ENCODE results near the gene GALNT13.

GALNT13 gene

GRCh38 chr2:153944800-153945199 lies 73.1 kb downstream of the GALNT13 start:
- no peak for DNase-seq (ENCODE audit: low read depth)

GRCh38 chr2:153946036-153946435 lies 74.3 kb downstream of the GALNT13 start:
- DNase-seq (ENCODE audit: low read depth), result no peak

DNA sequence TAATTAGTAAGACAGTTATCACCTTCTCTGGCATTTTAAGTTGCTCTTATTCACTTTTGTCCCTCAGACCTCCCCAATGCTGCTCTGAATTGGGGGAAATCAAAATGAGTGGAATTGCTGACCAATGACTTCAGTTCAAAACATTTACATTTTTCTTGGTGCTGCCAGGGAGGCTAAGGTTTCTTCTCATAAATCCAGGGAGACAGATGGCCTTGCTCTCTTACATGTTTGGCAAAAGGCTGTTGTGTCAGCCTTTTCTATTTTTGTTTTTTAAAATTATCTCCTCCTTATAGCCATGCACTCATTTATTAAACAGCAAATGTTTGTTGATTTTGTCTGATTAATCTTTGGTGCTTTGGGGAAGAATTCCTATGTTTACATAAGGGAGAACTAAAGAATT lies 82.0 kb downstream of the GALNT13 start:
- DNase-seq (ENCODE audit: low read depth), result no peak

DNA sequence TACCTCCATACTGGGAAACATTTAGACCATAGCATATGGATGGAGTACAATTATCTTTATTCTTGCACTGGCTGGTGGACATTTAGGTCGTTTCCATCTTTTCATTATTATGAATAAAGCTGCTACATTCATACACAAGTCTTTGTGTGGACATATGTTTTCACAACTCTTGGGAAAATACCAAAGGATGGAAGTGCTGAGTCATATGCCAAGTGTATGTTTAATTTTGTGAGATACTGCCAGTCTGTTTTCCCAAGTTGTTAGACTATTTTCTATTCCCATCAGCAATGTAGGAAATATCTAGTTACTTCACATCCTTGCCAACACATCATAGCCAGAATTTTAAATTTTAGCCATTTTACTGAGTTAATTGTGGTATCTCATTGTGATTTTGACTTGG lies 91.5 kb downstream of the GALNT13 start:
- no peak for DNase-seq (ENCODE audit: low read depth)

DNA sequence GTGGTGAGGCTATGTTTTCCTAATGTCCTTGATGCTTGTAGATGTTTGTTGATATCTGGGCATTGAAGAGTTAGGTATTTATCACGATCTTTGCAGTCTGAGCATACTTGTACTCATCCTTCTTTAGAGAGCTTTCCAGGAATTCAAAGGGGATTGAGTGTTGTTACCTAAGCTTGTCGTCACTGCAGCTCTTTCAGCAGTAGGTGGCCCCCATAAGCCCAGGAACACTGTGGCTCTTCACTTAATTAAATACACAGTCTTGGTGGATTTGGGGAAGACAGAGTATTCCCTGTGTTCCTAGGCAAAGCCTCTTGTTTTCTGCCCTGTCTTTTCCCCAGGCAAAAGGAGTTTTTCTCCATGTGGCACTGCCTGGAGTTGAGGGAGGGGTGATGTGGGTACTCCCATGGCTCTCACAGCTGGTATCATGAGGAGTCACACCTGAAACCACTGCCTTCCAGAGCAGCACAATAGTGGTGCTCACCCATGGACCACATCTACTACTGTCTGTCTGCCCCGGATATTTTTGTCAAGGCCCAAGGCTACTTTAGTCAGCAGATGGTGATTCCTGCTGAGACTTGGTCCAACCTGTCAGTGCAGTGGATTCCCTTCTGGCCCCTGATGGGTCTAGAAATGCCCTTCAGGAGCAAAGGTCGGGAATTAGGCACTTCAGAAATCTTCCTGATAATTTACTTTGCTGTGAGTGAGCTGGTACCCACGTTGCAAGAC lies 95.7 kb downstream of the GALNT13 start:
- no peak for DNase-seq (ENCODE audit: low read depth)

- DNase-seq (ENCODE audit: low read depth), result no peak
Measured at GRCh38 chr2:153971250-153971649, 99.5 kb downstream of the GALNT13 start.

DNA sequence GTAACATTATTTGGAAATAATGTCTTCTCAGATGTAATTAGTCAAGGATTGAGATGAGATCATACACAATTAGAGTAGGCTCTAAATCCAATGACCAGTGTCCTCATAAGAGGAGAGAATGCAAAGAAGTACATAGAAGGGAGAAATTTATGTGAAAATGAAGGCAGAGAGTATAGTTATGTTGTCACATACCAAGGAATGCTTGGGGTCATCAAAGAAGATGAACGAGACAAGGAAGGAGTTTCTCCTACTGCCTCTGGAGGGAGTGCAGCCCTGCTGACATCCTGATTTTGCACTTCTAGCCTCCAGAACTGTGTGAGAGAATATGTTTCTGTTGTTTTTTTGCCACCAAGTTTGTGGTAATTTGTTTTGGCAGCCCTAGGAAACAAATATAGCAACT lies 100.1 kb downstream of the GALNT13 start:
- DNase-seq (ENCODE audit: low read depth), result no peak

- DNase-seq (ENCODE audit: low read depth), result no peak
Measured at GRCh38 chr2:153972412-153972811, 100.7 kb downstream of the GALNT13 start.

DNA sequence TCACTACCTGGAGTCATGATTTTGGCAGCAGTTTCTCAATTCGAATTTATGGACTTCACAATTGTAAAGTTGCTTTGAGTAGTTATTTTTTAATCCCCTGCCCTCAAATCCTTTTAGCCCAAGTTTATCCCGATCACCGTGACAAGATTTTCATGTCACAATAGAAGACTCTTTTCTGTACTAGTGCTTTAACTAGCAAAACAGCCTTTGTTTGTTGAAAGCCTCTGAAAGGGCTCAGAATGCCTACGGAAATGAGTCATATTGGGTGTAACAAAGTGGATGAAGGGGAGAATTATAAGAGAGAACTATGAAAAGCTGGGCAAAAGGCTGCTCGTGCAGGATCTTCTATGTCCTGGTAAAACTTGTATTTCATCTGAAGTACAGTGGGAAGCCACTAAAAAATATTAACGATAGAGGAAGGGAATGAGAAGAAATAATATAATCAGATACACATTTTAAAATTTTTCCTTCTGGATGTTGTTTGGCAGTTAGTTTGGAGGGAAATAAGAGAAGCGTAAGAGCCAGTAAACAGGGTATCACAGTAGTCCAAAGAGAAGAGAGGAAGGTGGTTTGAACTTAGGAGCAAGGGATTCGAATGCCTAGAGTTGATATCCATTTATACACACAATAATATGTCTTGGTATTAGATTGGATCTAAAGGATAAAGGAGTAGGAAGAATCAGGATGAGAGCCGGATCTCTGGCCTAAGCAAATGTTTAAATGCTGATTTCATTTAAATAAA lies 114.9 kb downstream of the GALNT13 start:
- DNase-seq (ENCODE audit: low read depth), result no peak

DNA sequence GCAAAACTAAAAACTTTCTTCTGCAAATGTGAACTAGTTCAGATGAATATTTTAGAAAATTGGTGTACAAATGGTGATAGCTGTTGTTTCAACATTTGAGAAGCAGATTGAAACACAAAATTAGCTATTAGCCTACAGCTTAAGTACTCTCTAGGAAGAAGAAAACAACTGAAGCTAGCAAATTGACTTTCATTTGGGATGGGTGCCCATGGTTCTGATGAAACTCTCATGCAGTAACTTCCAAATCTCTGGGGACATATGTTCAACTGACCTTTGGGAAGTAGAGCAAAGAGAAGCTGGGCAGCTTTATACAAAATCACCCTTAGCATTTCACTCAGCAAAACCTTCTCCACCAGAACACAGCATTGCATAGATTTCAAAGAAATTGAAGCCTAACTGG lies 119.0 kb downstream of the GALNT13 start:
- DNase-seq (ENCODE audit: low read depth), result no peak

DNA sequence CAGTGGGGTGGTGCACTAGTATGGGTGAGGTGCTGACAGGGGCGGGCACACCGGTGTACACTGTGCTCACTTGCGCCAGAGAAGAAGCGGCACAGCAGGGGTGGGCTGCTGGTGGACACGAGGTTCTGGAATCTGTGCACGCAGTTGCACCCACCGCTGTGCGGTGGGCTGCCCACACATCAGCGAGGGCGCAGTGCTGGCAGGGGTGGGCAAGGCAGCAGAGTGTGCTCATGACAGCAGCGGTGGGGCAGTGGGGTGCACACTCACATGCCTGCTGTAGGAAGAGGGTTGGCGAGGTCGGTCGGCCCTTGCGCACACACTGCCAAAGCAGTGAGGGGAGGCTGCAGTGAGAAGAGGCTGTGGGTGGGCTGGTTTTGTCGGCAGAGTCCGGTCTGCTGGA lies 141.8 kb downstream of the GALNT13 start:
- no peak for DNase-seq (ENCODE audit: low read depth)

DNA sequence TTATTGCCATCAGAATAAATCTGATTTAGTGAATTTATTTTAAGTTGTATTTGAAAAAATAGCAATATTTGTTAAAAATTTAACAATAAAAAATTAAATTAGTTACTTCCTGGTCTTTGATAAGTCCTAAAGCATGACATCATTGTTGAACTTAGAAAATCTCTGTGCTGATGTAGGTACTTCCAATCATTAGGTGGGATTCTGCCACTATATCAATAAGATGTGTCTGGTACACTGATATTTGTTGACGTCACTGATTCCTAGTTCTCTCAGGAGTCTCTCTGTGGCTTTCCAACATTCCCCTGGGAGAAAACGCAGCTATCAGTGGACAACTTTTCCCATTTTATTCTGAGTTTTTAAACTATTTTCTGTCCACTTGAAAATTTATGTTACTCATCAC lies 143.5 kb downstream of the GALNT13 start:
- no peak for DNase-seq (ENCODE audit: low read depth)

GRCh38 chr2:154029504-154029903 lies 157.8 kb downstream of the GALNT13 start:
- DNase-seq (ENCODE audit: low read depth), result no peak

DNA sequence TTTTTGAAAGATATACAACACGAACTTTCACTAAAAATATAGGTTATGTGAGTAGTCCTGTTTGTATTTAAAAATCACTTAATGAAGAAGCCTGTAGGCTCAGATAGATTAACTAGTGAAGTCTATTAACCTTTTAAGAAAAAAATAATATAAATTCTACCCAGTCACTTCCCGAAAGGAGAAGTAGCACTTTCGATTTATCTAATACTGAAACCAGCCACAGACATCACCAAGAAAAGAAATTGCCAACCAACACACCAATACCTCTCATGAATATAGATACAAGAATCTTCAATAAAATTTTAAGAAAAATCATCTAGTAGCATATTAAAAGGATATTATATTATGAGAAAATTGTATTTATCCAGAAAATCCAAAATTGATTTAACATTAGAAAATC lies 160.5 kb downstream of the GALNT13 start:
- no peak for DNase-seq (ENCODE audit: low read depth)

DNA sequence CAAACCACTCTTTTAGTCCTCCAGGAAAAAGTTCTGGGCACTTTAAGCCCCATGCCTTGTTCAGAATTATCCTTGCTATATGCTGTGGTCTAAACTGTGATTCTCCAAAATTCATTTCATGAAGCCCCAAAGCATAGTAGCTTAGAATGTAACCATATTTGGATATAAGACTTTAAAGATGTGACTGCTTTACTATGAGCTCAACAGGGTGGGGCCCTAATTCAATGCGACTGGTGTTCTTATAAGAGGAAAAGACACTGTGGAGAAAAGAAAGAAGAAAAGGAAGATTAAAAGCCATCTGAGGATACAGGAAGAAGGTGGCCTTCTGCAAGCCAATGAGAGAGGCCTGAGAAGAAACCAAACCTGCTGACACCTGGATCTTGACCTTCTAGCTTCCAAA lies 174.8 kb downstream of the GALNT13 start:
- no peak for DNase-seq (ENCODE audit: low read depth)

- DNase-seq (ENCODE audit: low read depth), result no peak
Measured at GRCh38 chr2:154048905-154049304, 177.2 kb downstream of the GALNT13 start.

- DNase-seq (ENCODE audit: low read depth), result no peak
Measured at GRCh38 chr2:154049561-154049960, 177.8 kb downstream of the GALNT13 start.

GRCh38 chr2:154067124-154067523 lies 195.4 kb downstream of the GALNT13 start:
- no peak for DNase-seq (ENCODE audit: low read depth)

DNA sequence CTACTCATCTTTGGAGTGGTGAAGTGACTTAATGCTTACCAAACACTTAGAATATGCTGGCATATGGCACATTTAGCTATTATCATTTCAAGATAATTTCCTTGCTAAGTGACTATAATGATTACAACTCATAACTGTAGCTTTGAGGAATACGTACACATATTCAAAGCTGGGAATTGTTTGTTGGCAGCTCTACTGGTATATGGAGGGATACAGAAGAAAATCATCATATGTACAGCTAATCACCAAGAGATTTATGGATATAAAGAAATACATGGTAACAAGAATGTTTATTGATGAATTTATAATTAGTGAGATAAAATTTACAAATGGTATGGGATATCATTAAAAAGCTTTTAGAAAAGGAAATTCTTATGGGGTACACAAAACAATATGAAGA lies 207.2 kb downstream of the GALNT13 start:
- no peak for DNase-seq (ENCODE audit: low read depth)

DNA sequence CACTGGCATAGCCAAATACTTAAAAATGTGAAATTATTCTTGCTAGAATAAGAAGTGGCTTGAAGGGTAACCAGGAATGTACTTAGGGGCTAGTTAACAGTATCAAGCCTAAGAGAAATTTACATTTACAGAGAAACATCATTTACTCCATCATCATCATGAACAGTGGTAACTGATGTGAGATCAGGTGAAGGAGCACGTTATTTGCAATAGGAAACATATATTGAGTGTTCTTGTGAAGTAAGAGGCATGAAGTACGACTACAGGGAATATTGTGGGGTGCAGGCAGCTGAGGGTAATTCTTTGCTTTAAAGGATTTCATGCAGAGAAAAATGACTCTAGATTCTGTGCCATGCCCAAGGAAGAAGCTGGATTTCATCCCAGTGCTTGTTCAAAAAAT lies 220.8 kb downstream of the GALNT13 start:
- DNase-seq (ENCODE audit: low read depth), result no peak

DNA sequence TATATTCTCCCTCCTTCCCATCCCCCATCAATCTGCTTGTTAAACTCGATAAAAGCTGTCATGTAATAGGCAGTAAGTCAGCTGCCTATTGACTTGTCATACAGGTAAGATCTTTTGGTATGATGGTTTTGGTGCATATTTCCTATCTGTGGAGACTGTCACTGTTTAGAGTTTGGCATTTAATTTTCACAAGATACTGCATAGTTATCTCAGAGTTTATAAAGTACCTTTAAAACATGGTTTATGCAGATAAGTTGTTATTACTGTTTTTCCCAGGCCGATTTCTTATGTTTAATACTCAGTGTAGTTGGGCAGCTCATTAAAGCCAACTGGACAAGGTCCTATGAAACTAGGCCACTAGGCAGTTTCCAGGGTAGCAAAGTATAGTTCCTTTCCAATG lies 222.1 kb downstream of the GALNT13 start:
- DNase-seq (ENCODE audit: low read depth), result no peak

DNA sequence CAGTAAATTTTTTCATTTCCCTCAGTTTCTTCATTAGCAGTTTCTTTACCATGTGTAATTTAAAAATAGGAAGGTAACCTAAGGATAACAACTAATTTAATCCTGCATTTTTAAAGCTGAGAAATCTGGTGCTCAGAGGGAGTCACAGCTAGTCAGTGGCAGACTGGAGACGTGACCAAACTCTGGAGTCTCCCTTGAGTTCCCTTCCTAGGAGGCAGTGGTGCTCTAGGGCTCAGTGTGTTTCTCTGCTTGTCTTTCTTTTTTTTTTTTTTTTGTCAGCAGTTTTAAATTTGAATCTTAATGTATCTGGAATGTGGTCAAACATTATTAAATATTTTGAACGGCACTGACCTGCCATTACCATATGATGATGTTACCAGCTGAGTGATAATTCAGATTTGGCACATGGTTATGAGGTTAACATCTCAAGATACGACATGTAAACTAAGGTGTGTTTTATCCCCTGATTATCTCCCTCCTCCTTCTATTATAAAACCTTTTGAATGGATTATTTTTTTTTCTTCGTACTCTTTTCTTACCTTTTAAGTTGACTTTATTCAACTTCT lies 226.2 kb downstream of the GALNT13 start:
- DNase-seq (ENCODE audit: low read depth), result no peak

- DNase-seq (ENCODE audit: low read depth), result no peak
Measured at GRCh38 chr2:154120706-154121105, 249.0 kb downstream of the GALNT13 start.

DNA sequence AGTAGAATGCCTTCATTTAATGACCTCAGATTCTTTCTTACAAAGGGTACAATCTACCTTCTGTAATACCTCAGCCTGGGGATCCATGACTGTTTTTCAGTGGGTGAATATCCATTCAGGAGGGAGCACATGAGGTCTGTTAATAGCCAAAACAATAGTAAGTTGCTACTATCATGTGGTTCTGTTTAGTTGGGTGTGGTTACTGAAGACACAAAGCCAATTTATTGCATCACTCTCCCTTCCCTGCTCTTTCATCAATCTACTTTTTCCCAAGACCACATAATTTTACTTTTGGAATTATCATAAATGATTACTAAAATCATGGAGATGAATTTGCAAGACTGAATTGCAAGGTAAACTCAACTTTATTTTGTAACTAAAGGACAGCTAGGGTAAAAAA lies 254.2 kb downstream of the GALNT13 start:
- DNase-seq (ENCODE audit: low read depth), result no peak
